Activated naive CD4-positive, alpha-beta T cell treated with anti-CD3 and anti-CD28 coated beads, Interleukin-2, amount 50 U/mL, for 16 hours (primary cell): Measurements from ENCODE around the gene ZMYND10.
"Not testable (repeated sequence)": the region's sequence is repeated elsewhere in the genome, so short reads cannot be mapped to it uniquely, and the experiment has no call there.

Source experiments
- DNase-seq: peaks from one replicate; pipeline ENCODE4 v3.0.0-alpha.2; 2020

The ZMYND10 gene

GRCh38 chr3:50324351-50325112 is 21.0 kb downstream of the ZMYND10 start:
- DNase-seq = peak; percentile 71

GRCh38 chr3:50323614-50324199 is 21.8 kb downstream of the ZMYND10 start:
- DNase-seq = no peak

GRCh38 chr3:50323092-50323600 is 22.4 kb downstream of the ZMYND10 start:
- no peak for DNase-seq

- no peak for DNase-seq
Observed at GRCh38 chr3:50322386-50323091, 23.0 kb downstream of the ZMYND10 start, which contains the start of gene HYAL2. HYAL2 (minus strand) TSS chr3:50322745; CDS start chr3:50320489, 2,256 bp downstream.

- DNase-seq = no peak
Observed at GRCh38 chr3:50322115-50322385, 23.5 kb downstream of the ZMYND10 start.

- DNase-seq = peak; percentile 86
Observed at GRCh38 chr3:50321336-50322114, 24.0 kb downstream of the ZMYND10 start.

- peak; percentile 73 for DNase-seq
Observed at GRCh38 chr3:50320853-50321335, 24.6 kb downstream of the ZMYND10 start.

- DNase-seq = no peak
Observed at GRCh38 chr3:50319894-50320625, 25.5 kb downstream of the ZMYND10 start.

- no peak for DNase-seq
Observed at GRCh38 chr3:50319181-50319893, 26.2 kb downstream of the ZMYND10 start.

GRCh38 chr3:50318615-50319014 is 26.9 kb downstream of the ZMYND10 start:
- no peak for DNase-seq

GRCh38 chr3:50318163-50318562 is 27.4 kb downstream of the ZMYND10 start:
- no peak for DNase-seq

- DNase-seq = no peak
Observed at GRCh38 chr3:50317300-50317699, 28.2 kb downstream of the ZMYND10 start.

GRCh38 chr3:50316657-50317242 is 28.8 kb downstream of the ZMYND10 start:
- peak; percentile 53 for DNase-seq

GRCh38 chr3:50314816-50315215 is 30.7 kb downstream of the ZMYND10 start:
- DNase-seq = no peak

- no peak for DNase-seq
Observed at GRCh38 chr3:50314342-50314741, 31.2 kb downstream of the ZMYND10 start.

- DNase-seq = not testable (repeated sequence)
Observed at GRCh38 chr3:50312041-50312440, 33.5 kb downstream of the ZMYND10 start.

- DNase-seq = no peak
Observed at GRCh38 chr3:50304601-50305000, 40.9 kb downstream of the ZMYND10 start.

- no peak for DNase-seq
Observed at GRCh38 chr3:50303013-50303815, 42.3 kb downstream of the ZMYND10 start, which contains the start of gene HYAL1. HYAL1 (minus strand) TSS chr3:50303574; CDS start chr3:50302956, 618 bp downstream.

- no peak for DNase-seq
Observed at GRCh38 chr3:50302095-50303012, 43.2 kb downstream of the ZMYND10 start.
